GM21390 (cell line): Measurements from ENCODE around the gene ARHGEF7.

Experiments used
- ATAC-seq: cut with Tn5 transposase; IDR thresholded peaks from one replicate; pipeline ENCODE4 v1.9.1; 2021; ENCODE audit not compliant: unreplicated experiment

Gene ARHGEF7

DNA sequence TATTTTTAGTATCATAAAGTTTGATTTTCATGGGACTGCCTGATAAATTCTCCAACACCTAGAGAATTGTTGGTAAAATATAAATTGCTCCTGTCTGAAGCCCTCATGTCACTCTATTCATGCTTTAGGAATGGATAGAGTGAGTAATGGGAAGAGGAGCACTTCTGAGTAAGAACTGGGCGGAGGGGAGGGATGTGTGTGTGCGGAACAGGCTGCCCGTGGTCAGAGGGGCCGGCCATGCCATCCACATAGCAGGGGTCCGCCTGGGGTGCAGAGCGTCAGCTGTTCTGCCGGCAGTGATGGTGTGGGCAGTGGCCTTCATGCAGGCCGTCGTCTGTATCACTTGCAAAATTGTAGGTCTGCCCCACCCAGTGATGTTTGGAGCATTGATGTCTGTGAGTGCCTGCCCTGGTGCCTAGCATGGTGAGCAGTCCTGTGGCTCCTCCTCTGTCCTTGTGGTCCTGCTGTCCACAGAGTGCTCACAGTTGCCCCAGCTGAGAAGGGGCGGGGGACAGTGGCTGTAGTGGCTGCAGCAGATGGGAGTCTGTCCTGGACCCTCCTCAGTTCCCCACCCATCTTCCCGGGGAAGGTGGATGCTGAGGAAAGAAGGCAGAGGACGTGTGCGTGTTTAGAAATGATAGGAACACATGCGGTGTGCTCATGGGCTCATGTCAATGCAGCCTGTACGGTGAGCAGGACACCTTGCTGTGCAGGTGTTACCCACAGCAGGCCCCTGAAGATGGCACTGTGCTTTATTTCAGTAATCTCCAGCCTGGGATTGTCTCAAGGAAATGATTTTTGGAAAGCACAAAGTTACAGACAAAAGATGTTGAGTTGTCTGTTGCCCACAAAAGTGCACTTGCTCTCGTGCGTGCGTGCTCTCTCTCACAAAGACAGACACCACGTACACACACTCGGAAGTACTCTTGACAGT lies 155.9 kb downstream of the ARHGEF7 start:
- ATAC-seq = no peak

DNA sequence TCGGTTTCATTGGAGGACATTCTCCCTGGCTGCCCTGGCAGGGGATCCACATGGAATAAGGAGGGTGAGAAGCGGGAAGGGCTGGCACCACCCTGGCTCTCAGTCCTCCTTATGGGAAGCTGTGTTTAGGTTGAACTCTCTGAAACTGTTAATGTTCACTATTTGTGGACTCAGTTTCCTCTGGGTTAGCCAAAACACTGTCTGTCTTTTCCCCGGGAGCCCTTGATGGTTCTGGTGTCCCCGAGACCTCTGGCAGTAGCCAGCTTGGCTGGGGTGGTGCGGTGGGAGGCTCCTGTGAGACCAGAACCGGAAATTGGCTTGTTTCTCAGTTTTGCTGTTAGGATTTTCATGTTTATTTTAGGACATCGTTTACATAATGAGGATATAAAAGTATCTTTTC lies 157.0 kb downstream of the ARHGEF7 start:
- no peak for ATAC-seq

DNA sequence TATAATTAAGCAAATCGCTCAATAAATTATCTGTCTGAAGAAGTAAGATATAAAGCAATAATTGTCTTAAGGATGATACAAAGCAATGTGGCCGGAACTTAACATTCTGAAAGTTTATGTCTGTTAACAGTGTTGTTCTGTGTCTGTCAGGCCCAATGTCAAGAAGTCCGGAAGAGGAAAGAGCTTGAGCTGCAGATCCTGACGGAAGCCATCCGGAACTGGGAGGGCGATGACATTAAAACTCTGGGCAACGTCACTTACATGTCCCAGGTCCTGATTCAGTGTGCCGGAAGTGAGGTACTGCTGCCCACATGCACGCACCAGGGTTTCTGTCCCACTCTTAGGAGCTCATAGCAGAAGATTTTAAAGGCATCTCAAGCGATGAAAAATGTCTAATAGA lies 160.3 kb downstream of the ARHGEF7 start:
- ATAC-seq = no peak

GRCh38 chr13:111275995-111276618 lies 161.0 kb downstream of the ARHGEF7 start:
- no peak for ATAC-seq

GRCh38 chr13:111278258-111278657 lies 163.1 kb downstream of the ARHGEF7 start:
- no peak for ATAC-seq

DNA sequence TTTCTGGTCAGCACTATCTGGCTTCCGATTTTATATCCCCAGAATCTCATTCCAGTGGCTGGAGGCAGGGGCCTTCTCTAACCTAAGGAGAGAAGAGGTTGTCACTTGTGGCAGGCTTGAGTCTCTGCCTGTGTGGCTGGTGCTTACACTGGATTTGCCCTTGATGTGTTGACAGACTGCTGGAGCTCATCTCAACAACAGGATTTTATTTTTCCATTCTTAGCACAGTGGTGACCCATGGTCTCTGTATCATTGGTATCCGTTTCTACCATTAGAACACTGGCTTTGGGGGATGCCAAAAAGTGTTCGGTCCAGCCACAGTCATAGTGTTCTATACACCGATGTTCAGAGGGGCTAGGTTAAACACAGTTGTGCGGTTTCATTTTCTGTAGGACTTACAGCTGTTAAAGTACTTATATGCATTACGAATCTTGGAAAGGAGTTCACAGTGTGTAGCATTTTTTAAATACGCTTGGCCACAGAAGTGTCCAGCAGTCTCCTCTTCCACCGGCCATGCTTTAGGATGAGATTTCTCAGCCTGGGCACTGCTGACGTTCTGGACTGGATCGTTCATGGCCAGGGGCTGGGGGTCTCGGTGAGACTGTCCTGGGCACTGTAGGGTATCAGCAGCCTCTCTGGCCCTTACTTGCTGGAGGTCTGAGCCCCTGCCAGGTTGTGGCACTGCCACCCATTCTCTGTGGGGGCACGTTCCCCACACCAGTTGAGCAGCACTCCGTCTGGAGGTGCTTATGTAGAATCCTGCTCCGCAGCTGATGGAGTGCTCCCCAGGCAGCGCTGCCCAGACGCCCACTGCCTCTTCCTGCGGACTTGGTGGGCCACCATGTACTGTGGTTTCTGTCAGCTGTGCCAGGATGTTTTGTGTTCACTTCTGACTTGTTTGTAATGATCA lies 163.9 kb downstream of the ARHGEF7 start:
- ATAC-seq = no peak

GRCh38 chr13:111280226-111280625 lies 165.1 kb downstream of the ARHGEF7 start:
- no peak for ATAC-seq

DNA sequence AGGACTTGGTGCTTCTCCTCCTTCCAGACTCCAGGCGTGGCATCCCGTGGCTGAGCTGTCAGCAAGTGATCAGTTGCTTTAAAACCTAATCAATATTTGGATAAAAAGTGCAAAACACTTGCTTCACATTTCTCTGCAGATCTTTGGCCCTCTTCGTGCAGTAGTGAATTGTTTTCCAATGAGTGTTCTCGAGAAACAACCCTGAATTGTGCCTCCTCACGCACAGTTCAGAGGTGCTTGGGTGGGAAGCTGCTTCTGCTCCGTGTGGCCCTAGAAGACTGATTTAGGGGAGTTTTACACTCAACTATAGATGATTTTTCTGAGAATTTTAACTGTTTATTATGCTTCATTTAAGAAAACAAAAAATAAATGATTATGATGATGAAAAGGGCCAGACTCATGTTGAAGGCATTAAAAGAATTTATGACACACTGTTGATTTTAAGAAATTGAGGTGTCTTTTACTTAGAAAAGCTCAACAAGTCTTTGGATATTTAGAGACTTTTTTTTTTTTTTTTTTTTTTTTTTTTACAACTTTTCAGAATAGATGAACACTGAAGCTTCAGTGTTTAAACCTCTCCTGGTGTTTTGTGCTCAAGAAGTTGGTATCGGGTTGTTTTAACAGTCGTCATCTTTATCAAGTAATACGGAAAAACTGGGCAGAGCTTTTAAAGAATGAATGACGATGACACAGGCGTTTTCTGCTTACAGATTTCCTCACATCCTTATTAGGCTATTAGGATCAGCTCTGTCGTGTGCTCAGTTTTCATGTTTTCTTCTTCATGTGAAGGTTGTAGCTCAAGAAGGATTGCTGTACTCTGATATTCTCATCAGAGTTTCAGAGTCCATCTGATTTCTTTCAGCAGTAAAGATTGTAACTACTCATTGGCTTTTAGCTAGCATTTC lies 165.8 kb downstream of the ARHGEF7 start:
- no peak for ATAC-seq

- ATAC-seq = no peak
Observed at GRCh38 chr13:111281751-111282311, 166.7 kb downstream of the ARHGEF7 start.

DNA sequence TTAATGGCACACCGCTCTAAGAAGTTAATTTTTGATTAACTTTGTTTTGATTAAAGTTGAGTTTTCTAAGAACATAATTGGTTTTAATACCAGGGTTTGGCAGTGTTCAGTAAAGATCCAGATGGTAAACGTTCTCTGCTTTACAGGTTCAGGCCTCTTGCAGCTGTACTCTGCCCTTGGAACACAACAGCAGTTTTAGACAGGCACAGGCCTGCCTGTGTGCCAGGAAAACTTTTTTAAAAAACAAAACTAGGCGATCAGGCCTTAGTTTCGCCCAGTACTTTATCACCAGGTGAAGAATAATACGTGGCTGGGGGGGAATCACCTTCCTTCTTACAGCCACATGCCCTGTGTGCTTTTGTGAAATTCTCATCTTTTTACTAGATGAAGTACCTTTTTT lies 167.3 kb downstream of the ARHGEF7 start:
- no peak for ATAC-seq

GRCh38 chr13:111282997-111283396 lies 167.9 kb downstream of the ARHGEF7 start:
- no peak for ATAC-seq

DNA sequence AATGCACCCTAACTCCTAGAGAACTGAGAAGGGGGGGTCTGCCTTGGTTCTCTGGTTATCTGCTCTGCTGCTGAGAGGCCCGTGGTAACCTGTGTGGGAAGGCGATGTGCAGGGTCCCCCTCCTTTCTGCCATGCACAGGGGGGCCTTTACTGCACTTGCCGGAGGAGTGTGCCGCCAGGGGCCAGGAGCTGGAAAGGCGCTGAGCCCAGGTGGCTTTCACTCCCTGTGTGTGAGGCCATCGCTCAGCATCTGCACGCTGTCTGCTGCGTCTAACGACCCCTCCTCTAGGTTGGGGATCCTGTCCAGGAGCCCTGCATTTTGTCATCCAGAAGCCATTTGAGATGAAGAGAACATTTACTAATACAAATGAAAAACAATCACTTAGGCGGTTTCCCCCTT lies 168.3 kb downstream of the ARHGEF7 start:
- ATAC-seq = no peak

DNA sequence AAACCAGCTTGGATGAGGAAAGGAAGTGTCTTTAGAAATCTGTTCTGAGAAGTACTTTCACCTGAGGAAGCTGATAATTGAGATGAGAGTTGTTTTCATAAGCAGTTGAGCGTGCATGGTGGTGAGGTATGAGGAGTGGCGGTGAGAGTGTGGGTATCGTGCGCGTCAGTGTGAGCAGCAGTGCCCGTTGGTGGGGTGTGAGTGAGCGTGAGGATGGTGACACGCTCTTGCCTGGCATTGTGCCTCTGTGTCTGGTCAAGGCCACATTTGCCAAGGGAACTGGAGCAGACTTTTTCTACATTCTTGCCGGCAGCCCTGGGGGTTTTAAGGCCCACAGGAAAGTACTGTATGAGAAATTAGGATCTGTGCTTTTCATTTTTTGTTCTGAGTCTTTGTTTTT lies 168.9 kb downstream of the ARHGEF7 start:
- ATAC-seq = no peak

GRCh38 chr13:111284565-111284964 lies 169.5 kb downstream of the ARHGEF7 start:
- no peak for ATAC-seq

DNA sequence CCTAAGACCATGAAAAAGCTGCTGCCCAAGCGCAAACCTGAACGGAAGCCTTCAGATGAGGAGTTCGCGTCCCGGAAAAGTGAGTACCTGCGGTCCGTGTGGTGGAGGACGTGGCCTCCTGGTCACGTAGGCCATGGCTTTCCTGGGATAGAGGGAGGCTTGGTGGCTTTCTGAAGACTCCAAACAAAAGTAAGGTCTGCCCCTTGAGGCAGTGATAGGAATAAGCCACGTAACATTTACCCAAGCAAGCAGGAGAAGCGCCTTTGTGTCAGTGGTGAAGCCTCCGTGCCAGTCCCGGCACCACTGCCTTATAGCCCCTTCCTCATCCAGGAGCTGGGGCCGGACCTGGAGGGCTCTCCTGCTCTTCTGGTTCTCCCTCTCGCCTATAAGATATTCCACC lies 171.1 kb downstream of the ARHGEF7 start:
- ATAC-seq = no peak

GRCh38 chr13:111286749-111287148 lies 171.6 kb downstream of the ARHGEF7 start:
- ATAC-seq = no peak

DNA sequence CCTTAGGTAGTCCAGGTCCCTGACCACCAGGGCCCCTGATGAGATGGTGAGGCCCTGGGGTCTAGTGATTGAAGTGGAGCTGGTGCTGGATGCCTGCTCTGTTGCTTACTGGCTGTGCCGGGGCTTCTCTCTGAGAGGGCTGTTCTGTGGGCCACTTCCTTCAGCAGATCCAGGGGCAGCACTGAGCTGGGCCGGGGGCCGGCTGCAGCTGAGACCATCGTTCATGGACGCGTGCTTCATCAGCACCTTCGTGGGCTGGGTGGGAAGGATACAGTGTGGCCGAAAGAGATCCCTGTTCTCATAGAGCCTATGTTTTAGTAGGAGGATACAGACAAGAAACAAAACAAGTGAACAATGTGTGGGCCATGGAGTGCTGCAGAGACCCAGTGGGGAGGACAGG lies 172.1 kb downstream of the ARHGEF7 start:
- ATAC-seq = no peak

DNA sequence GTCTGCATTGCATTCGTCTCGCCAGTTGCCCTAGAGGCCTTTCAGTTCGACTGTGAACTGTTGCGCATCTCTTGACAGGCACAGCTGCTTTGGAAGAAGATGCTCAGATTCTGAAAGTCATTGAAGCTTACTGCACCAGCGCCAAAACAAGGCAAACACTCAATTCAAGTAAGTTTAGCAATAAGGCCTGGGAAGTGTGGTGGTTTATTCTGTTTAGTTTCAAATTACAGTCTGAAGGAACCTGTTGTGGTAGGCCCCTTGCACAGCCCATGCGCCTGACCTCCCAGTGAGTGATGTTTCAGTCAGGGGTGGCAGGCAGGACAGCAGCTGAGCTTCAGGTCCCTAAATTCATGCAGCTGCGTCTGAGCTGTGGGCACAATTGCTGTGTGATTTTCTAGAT lies 173.2 kb downstream of the ARHGEF7 start:
- no peak for ATAC-seq

- ATAC-seq = no peak
Observed at GRCh38 chr13:111289251-111289650, 174.1 kb downstream of the ARHGEF7 start.

- no peak for ATAC-seq
Observed at GRCh38 chr13:111291908-111292307, 176.8 kb downstream of the ARHGEF7 start.
